ENCODE data around the gene NELFCD.

NELFCD gene

GRCh38 chr20:58995461-58996225, 14.6 kb downstream of the NELFCD start:
- no peak for DNase-seq (ENCODE audit: low read depth)
- H3K4me3 ChIP-seq (ENCODE audit: low read length) = no peak overlapping the region

GRCh38 chr20:58996226-58996611, 15.2 kb downstream of the NELFCD start:
- TF ChIP-seq CTCF (conservative IDR thresholded peaks at IDR 0.05; ENCODE audit: low read depth, low read length) = no peak
- H3K4me3 ChIP-seq (ENCODE audit: low read length) = no peak overlapping the region
- DNase-seq (ENCODE audit: low read depth) = no peak

More at GRCh38 chr20:58995461-58996225, 14.6 kb downstream of the NELFCD start:
- TF ChIP-seq CTCF (conservative IDR thresholded peaks at IDR 0.05; ENCODE audit: low read depth, low read length) = no peak

- no peak overlapping the region for H3K4me3 ChIP-seq (ENCODE audit: low read length)
- no peak for DNase-seq (ENCODE audit: low read depth)
- no peak for TF ChIP-seq CTCF (conservative IDR thresholded peaks at IDR 0.05; ENCODE audit: low read depth, low read length)
Observed at GRCh38 chr20:58997141-58997770, 16.2 kb downstream of the NELFCD start.

GRCh38 chr20:58998656-58999055, 17.6 kb downstream of the NELFCD start:
- no peak for DNase-seq (ENCODE audit: low read depth)
- no peak overlapping the region for H3K4me3 ChIP-seq (ENCODE audit: low read length)

GRCh38 chr20:59000326-59000725, 19.3 kb downstream of the NELFCD start:
- TF ChIP-seq CTCF (conservative IDR thresholded peaks at IDR 0.05; ENCODE audit: low read depth, low read length) = no peak
- DNase-seq (ENCODE audit: low read depth) = no peak
- no peak overlapping the region for H3K4me3 ChIP-seq (ENCODE audit: low read length)

More at GRCh38 chr20:58998656-58999055, 17.6 kb downstream of the NELFCD start:
- no peak for TF ChIP-seq CTCF (conservative IDR thresholded peaks at IDR 0.05; ENCODE audit: low read depth, low read length)

GRCh38 chr20:59001068-59001448, 20.0 kb downstream of the NELFCD start:
- no peak for TF ChIP-seq CTCF (conservative IDR thresholded peaks at IDR 0.05; ENCODE audit: low read depth, low read length)
- no peak overlapping the region for H3K4me3 ChIP-seq (ENCODE audit: low read length)
- DNase-seq (ENCODE audit: low read depth) = no peak

Measured in retinal pigment epithelial cell (primary cell).